ENCODE measurements around the gene SYVN1. TPM values are rescaled to one million over a fixed set of nuclear protein-coding genes. Genes with fewer than 3 reads are reported as not detected.

The SYVN1 gene
- total RNA-seq, 1 experiment from 2014 or later, result 74.9 TPM

GRCh38 chr11:65084598-65085375, 49.5 kb downstream of the SYVN1 start:
- Mint-ChIP-seq H3K9me3 (ENCODE audit: unreplicated experiment) (no peaks in the 10 kb centered on the region), H3K4me1 (ENCODE audit: insufficient read depth, unreplicated experiment) (peaks cover 22% of the 10 kb centered on the region), H3K4me3 (ENCODE audit: unreplicated experiment) (peak overlapping the region; percentile 99), H3K27ac (ENCODE audit: low read depth, unreplicated experiment) (peak overlapping the region; percentile 99), H3K27me3 (ENCODE audit: insufficient read depth, unreplicated experiment) (no peaks in the 10 kb centered on the region), H3K36me3 (ENCODE audit: insufficient read depth, unreplicated experiment) (peaks cover 36% of the 10 kb centered on the region)
- ChIA-PET CTCF (interaction anchor here (0.5 to 2.1 kb wide), 5 partner anchors 13 to 198 kb away, joined by 3 to 8 read pairs (median 3); no protein-coding TSS in a partner anchor), POLR2A (interaction anchor here (0.7 to 2.4 kb wide), 6 partner anchors 11 to 50 kb away, joined by 3 to 28 read pairs (median 4); partner anchors contain the start of genes SAC3D1, SYVN1, TM7SF2 and VPS51)
- TF ChIP-seq CTCF (IDR thresholded peaks at IDR 0.05; ENCODE audit: unreplicated experiment), result no peak
- BruUV-seq (replicated peaks), result TSS peak; percentile 41
- intact Hi-C loops (cut with micrococcal nuclease), result loop anchor here (5.0 kb wide), 2 partner anchors 42 to 57 kb away; partner anchors contain the start of genes SAC3D1 and SNX15
- no peak for DNase-seq (ENCODE audit: unreplicated experiment)

GRCh38 chr11:65083834-65084597, 50.3 kb downstream of the SYVN1 start, which contains the start of the genes CDCA5 and ZFPL1:
TSS of gene CDCA5 (minus strand) at chr11:65084040. CDS start at chr11:65083978, 62 bp downstream.
TSS of gene ZFPL1 (plus strand) at chr11:65084222. CDS start at chr11:65084699, 477 bp downstream.
- peak; percentile 94 for DNase-seq (ENCODE audit: unreplicated experiment)
- Mint-ChIP-seq H3K9me3 (ENCODE audit: unreplicated experiment) (no peaks in the 10 kb centered on the region), H3K27me3 (ENCODE audit: insufficient read depth, unreplicated experiment) (no peaks in the 10 kb centered on the region), H3K27ac (ENCODE audit: low read depth, unreplicated experiment) (peak within 1 kb of the TSS; percentile 99), H3K4me1 (ENCODE audit: insufficient read depth, unreplicated experiment) (peaks cover 25% of the 10 kb centered on the region), H3K36me3 (ENCODE audit: insufficient read depth, unreplicated experiment) (peaks cover 36% of the 10 kb centered on the region), H3K4me3 (ENCODE audit: unreplicated experiment) (peak within 1 kb of the TSS; percentile 99)
- ChIA-PET POLR2A (interaction anchor here (0.7 to 1.7 kb wide), 4 partner anchors 13 to 41 kb away, joined by 3 to 11 read pairs (median 4); partner anchors contain the start of gene ZNHIT2), CTCF (interaction anchor here (1.7 kb wide), 1 partner anchor 43 kb away, joined by 10 read pairs; the partner anchor contains the start of gene SAC3D1)
- no peak for TF ChIP-seq CTCF (IDR thresholded peaks at IDR 0.05; ENCODE audit: unreplicated experiment)
- BruUV-seq (replicated peaks), result no TSS peak
- intact Hi-C loops (cut with micrococcal nuclease), result loop anchor here (5.0 kb wide), 2 partner anchors 42 to 57 kb away; partner anchors contain the start of genes SAC3D1 and SNX15

GRCh38 chr11:65083134-65083833, 51.0 kb downstream of the SYVN1 start:
- POLR2A ChIA-PET, result interaction anchor here (0.7 to 1.7 kb wide), 6 partner anchors 14 to 56 kb away, joined by 3 to 11 read pairs (median 4); partner anchors contain the start of genes FAU, MRPL49, SNX15 and ZNHIT2
- Mint-ChIP-seq H3K36me3 (ENCODE audit: insufficient read depth, unreplicated experiment) (peaks cover 32% of the 10 kb centered on the region), H3K27ac (ENCODE audit: low read depth, unreplicated experiment) (peak overlapping the region; percentile 99), H3K4me3 (ENCODE audit: unreplicated experiment) (peak overlapping the region; percentile 99), H3K27me3 (ENCODE audit: insufficient read depth, unreplicated experiment) (no peaks in the 10 kb centered on the region), H3K9me3 (ENCODE audit: unreplicated experiment) (no peaks in the 10 kb centered on the region), H3K4me1 (ENCODE audit: insufficient read depth, unreplicated experiment) (peaks cover 32% of the 10 kb centered on the region)
- no peak for TF ChIP-seq CTCF (IDR thresholded peaks at IDR 0.05; ENCODE audit: unreplicated experiment)
- DNase-seq (ENCODE audit: unreplicated experiment), result no peak
- intact Hi-C loops (cut with micrococcal nuclease), result loop anchor here (5.0 kb wide), 2 partner anchors 41 to 56 kb away; partner anchors contain the start of genes SAC3D1 and SNX15
- CTCF ChIA-PET, result interaction anchor here (0.7 to 1.7 kb wide), 2 partner anchors 33 to 43 kb away, joined by 3 to 10 read pairs; partner anchors contain the start of gene SAC3D1
- BruUV-seq (replicated peaks), result TSS peak; percentile 54
